Retinal pigment epithelial cell (primary cell): ENCODE data around the gene ABCC3.

ENCODE experiments used
- DNase-seq: peaks from one replicate; pipeline ENCODE4 v3.0.0-alpha.2; 2010; ENCODE audit warnings: low read depth
- H3K4me3 ChIP-seq: 2 replicates; pipeline ENCODE4 v1.5.1; 2011; ENCODE audit warnings: mild to moderate bottlenecking, low read length, control low read depth, moderate library complexity
- CTCF ChIP-seq: conservative IDR thresholded peaks from 2 replicates; pipeline ENCODE4 v1.5.1; 2011; ENCODE audit warnings: low read depth, low read length, control low read depth, inconsistent platforms

Gene ABCC3

GRCh38 chr17:50620858-50621257 lies 13.8 kb upstream of the ABCC3 start:
- H3K4me3 ChIP-seq: no peak overlapping the region
- peak; percentile 19 for TF ChIP-seq CTCF
- DNase-seq: no peak

GRCh38 chr17:50621574-50622031 lies 13.1 kb upstream of the ABCC3 start:
- TF ChIP-seq CTCF: no peak
- H3K4me3 ChIP-seq: no peak overlapping the region
- DNase-seq: no peak

GRCh38 chr17:50624321-50624934 lies 10.3 kb upstream of the ABCC3 start:
- H3K4me3 ChIP-seq: no peak overlapping the region
- no peak for DNase-seq
- TF ChIP-seq CTCF: no peak

GRCh38 chr17:50625032-50625871 lies 9.4 kb upstream of the ABCC3 start:
- no peak overlapping the region for H3K4me3 ChIP-seq
- no peak for TF ChIP-seq CTCF
- DNase-seq: no peak

- no peak overlapping the region for H3K4me3 ChIP-seq
- TF ChIP-seq CTCF: peak; percentile 83
- peak; percentile 27 for DNase-seq
These were observed 8.6 kb upstream of the ABCC3 start for GRCh38 chr17:50626037-50626574.

- DNase-seq: no peak
- TF ChIP-seq CTCF: no peak
These were observed 7.5 kb upstream of the ABCC3 start for GRCh38 chr17:50627036-50627781.

More at GRCh38 chr17:50627036-50627781, 7.5 kb upstream of the ABCC3 start:
- H3K4me3 ChIP-seq: no peak overlapping the region
